ENCODE results near the gene GPR162.

GRCh38 chr12:6824901-6825381, 3.3 kb downstream of the GPR162 start:
- TF ChIP-seq, protein P1, sequence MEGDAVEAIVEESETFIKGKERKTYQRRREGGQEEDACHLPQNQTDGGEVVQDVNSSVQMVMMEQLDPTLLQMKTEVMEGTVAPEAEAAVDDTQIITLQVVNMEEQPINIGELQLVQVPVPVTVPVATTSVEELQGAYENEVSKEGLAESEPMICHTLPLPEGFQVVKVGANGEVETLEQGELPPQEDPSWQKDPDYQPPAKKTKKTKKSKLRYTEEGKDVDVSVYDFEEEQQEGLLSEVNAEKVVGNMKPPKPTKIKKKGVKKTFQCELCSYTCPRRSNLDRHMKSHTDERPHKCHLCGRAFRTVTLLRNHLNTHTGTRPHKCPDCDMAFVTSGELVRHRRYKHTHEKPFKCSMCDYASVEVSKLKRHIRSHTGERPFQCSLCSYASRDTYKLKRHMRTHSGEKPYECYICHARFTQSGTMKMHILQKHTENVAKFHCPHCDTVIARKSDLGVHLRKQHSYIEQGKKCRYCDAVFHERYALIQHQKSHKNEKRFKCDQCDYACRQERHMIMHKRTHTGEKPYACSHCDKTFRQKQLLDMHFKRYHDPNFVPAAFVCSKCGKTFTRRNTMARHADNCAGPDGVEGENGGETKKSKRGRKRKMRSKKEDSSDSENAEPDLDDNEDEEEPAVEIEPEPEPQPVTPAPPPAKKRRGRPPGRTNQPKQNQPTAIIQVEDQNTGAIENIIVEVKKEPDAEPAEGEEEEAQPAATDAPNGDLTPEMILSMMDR (conservative IDR thresholded peaks at IDR 0.05 in 1 of 2, IDR thresholded peaks at IDR 0.05 in 1 of 2; ENCODE audit: extremely low read depth in 1 of 2, insufficient read depth in 1 of 2, low read depth in 1 of 2, low read length in 2 of 2), result no peak
- TF ChIP-seq EZH2 (IDR thresholded peaks at IDR 0.05; ENCODE audit: borderline replicate concordance, low read length), result no peak
